ENCODE results near the gene TIAM1.
A peak's percentile ranks its signal among the peaks of the same experiment; 100 is the strongest.

Gene TIAM1

DNA sequence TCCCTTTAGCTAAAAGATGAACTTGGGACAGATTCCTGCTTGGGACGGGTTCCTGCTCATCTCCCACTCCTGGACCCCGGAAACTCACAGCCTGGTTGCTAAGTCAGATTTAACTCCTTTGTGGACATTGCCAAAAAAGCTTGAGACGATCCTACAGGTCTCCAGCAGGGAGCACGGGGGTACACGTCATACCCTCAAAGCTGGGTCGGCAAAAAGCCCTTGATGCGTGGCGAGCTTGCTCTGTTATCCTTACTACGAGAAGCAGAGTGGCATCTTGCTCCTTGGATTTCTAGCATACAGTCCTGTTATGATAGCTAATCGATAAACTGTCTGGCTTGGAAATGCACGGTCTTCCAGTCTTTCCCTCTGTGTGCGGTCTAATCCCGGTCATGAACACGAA lies 244.9 kb downstream of the TIAM1 start:
- DNase-seq: no peak
- Histone ChIP-seq H3K36me3 (no peaks in the 10 kb centered on the region), H3K27me3 (no peaks in the 10 kb centered on the region), H3K4me1 (no peaks in the 10 kb centered on the region), H3K9me3 (no peaks in the 10 kb centered on the region), H3K4me3 (ENCODE audit: low read depth, low read length) (no peak overlapping the region)
- TF ChIP-seq, protein P1, sequence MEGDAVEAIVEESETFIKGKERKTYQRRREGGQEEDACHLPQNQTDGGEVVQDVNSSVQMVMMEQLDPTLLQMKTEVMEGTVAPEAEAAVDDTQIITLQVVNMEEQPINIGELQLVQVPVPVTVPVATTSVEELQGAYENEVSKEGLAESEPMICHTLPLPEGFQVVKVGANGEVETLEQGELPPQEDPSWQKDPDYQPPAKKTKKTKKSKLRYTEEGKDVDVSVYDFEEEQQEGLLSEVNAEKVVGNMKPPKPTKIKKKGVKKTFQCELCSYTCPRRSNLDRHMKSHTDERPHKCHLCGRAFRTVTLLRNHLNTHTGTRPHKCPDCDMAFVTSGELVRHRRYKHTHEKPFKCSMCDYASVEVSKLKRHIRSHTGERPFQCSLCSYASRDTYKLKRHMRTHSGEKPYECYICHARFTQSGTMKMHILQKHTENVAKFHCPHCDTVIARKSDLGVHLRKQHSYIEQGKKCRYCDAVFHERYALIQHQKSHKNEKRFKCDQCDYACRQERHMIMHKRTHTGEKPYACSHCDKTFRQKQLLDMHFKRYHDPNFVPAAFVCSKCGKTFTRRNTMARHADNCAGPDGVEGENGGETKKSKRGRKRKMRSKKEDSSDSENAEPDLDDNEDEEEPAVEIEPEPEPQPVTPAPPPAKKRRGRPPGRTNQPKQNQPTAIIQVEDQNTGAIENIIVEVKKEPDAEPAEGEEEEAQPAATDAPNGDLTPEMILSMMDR (IDR thresholded peaks at IDR 0.05; ENCODE audit: low read depth, low read length): no peak

DNA sequence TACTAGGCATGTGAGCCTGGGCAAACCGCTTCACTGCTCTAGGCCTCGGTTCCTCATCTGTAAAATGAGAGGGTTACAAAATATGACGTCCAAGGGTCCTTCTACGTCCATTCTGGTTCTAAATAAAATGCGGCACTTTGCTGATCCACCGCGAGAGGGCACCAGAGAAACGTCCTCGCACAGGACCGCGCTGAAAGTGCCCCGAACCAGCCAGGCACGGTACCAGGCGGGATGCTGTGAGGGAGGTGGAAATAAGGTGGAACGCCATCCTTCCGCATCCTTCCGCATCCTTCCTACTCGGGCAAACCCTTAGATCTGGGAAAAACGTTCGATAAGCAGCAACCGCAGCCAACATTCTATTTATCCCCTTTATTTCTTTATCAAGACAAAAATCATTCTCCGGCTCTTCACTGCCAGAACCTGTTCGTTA lies 245.5 kb downstream of the TIAM1 start:
- Histone ChIP-seq H3K9me3 (no peaks in the 10 kb centered on the region), H3K4me1 (no peaks in the 10 kb centered on the region), H3K36me3 (no peaks in the 10 kb centered on the region), H3K4me3 (ENCODE audit: low read depth, low read length) (no peak overlapping the region), H3K27me3 (no peaks in the 10 kb centered on the region)
- DNase-seq: peak; percentile 73
- TF ChIP-seq, protein P1 (IDR thresholded peaks at IDR 0.05; ENCODE audit: low read depth, low read length): peak; percentile 96

DNA sequence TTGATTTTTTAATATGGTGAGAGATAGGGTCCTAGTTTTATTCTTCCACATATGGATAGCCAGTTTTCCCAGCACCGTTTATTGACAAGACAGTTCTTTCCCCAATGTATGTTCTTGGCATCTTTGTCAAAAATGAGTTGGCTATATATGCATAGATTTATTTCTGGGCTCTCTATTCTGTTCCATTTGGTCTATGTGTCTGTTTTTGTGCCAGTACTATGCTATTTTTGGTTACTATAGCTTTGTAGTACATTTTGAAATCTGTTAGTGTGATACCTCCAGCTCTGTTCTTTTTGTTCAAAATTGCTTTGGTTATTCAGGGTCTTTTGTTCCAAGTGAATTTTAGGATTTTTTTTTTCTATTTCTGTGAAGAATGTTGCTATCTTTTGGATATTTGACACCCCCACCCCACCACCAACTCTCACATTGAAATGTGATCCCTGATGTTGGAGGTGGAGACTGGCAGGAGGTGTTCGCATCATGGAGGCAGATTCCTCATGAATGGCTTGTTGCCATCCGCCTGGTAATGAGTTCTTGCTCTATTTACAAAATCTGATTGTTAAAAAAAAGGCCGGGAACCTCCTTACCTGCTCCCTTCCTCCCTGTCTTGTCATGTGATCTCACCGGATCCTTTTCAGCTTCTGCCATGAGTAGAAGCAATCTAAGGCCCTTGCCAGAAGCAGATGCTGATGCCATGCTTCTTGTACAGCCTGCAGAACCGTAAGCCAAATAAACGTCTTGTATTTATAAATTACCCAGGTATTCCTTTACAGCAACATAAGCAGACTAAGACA lies 251.0 kb downstream of the TIAM1 start:
- TF ChIP-seq, protein P1 (IDR thresholded peaks at IDR 0.05; ENCODE audit: low read depth, low read length): no peak
- Histone ChIP-seq H3K4me1 (no peaks in the 10 kb centered on the region), H3K27me3 (no peaks in the 10 kb centered on the region), H3K4me3 (ENCODE audit: low read depth, low read length) (no peak overlapping the region), H3K36me3 (no peaks in the 10 kb centered on the region), H3K9me3 (no peaks in the 10 kb centered on the region)
- DNase-seq: no peak

DNA sequence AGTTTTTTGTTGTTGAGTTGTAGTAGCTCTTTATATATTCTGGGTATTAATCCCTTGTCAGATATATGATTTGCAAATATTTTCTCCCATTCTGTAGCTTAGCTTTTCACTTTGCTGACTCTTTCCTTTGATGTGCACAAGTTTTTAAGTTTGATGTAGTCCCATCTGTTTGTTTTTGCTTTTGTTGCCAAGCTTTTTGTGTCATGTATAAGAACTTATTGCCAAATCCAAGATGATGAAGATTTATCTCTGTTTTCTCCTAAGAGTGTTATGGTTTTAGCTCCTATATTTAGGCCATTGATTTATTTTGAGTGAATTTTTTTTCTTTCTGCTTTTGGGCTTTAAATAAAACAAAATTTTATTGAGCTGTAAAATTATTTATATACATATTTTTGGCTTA lies 253.7 kb downstream of the TIAM1 start:
- no peaks in the 10 kb centered on the region for H3K27me3 ChIP-seq
- TF ChIP-seq, protein P1 (IDR thresholded peaks at IDR 0.05; ENCODE audit: low read depth, low read length): no peak

DNA sequence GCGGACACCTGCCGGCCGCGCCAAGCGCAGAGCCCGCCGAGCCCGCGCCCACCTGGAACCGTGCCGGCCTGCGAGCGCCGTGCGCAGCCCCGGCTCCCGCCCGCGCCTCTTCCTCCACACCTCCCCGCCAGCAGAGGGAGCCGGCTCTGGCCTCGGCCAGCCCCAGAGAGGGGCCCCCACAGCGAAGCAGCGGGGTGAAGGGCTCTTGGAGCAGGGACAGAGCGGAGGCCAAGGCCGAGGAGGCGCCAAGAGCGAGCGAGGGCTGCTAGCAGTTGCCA lies 255.6 kb downstream of the TIAM1 start:
- TF ChIP-seq, protein P1 (IDR thresholded peaks at IDR 0.05; ENCODE audit: low read depth, low read length): 0 out of 2 replicates have a peak, but pooled peaks have one; percentile 2
- no peak for DNase-seq

More for the DNA sequence above, 253.7 kb downstream of the TIAM1 start:
- H3K36me3 ChIP-seq: no peaks in the 10 kb centered on the region
- no peak overlapping the region for H3K4me3 ChIP-seq (ENCODE audit: low read depth, low read length)
- no peak for DNase-seq
- no peaks in the 10 kb centered on the region for H3K9me3 ChIP-seq
- no peaks in the 10 kb centered on the region for H3K4me1 ChIP-seq

DNA sequence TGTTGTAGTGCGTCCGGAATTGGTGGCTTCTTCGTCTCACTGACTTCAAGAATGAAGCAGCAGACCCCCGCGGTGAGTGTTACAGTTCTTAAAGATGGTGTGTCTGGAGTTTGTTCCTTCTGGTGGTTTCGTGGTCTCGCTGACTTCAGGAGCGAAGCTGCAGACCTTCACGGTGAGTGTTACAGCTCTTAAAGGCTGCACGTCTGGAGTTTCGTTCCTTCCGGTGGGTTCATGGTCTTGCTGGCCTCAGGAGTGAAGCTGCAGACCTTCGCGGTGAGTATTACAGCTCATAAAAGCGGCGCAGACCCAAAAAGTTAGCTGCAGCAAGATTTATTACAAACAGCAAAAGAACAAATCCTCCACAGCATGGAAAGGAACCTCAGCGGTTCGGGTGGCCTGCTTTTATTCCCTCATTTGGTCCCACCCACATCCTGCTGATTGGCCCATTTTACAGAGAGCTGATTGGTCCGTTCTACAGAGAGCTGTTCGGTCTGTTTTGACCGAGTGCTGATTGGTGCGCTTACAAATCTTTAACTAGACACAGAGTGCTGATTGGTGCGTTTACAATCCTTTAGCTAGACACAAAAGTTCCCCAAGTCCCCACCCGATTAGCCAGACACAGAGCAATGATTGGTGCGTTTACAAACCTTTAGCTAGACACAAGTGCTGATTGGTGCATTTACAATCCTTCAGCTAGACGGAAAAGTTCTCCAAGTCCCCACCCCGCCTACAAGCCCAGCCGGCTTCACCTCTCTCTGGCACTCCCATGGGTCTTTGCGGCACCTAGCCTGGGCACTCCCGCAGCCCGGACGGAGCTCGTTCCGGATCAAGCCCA lies 256.2 kb downstream of the TIAM1 start:
- peak; percentile 32 for DNase-seq
- Histone ChIP-seq H3K4me1 (no peaks in the 10 kb centered on the region), H3K9me3 (no peaks in the 10 kb centered on the region), H3K27me3 (no peaks in the 10 kb centered on the region), H3K36me3 (no peaks in the 10 kb centered on the region), H3K4me3 (ENCODE audit: low read depth, low read length) (peak overlapping the region; percentile 44)
- TF ChIP-seq, protein P1 (IDR thresholded peaks at IDR 0.05; ENCODE audit: low read depth, low read length): no peak

More for the DNA sequence above, 255.6 kb downstream of the TIAM1 start:
- Histone ChIP-seq H3K9me3 (no peaks in the 10 kb centered on the region), H3K4me3 (ENCODE audit: low read depth, low read length) (no peak overlapping the region), H3K4me1 (no peaks in the 10 kb centered on the region), H3K27me3 (no peaks in the 10 kb centered on the region), H3K36me3 (no peaks in the 10 kb centered on the region)

Data from BE2C (cell line).